HAP-1 (cell line): ENCODE results near the gene ADIRF.
"Not testable (repeated sequence)": the region's sequence is repeated elsewhere in the genome, so short reads cannot be mapped to it uniquely, and the experiment has no call there.

Source experiments
- DNase-seq, 2 experiments: peaks; one replicate each; pipeline ENCODE4 v3.0.0-alpha.2; 2016 to 2020; ENCODE audit warnings: low spot score in 2 of 2
- H3K27me3 ChIP-seq: fragments of 250-450 bp; sonication (Bioruptor Pico); 2 replicates; pipeline ENCODE4 v1.5.1; 2020; ENCODE audit warnings: low read depth, mild to moderate bottlenecking, moderate library complexity
- H3K36me3 ChIP-seq: fragments of 250-450 bp; sonication (Bioruptor Pico); replicated peaks from 2 replicates; pipeline ENCODE4 v1.5.1; 2020; ENCODE audit warnings: mild to moderate bottlenecking
- H3K4me1 ChIP-seq: fragments of 250-450 bp; sonication (Bioruptor Pico); 2 replicates; pipeline ENCODE4 v1.5.1; 2020; ENCODE audit warnings: mild to moderate bottlenecking
- H3K4me3 ChIP-seq: fragments of 250-450 bp; sonication (Bioruptor Pico); 2 replicates; pipeline ENCODE4 v1.5.1; 2020; ENCODE audit warnings: mild to moderate bottlenecking, moderate library complexity
- H3K9me3 ChIP-seq: fragments of 250-450 bp; sonication (Bioruptor Pico); 2 replicates; pipeline ENCODE4 v1.5.1; 2020; ENCODE audit warnings: mild to moderate bottlenecking, moderate library complexity
- in situ Hi-C: fragments of 300-500 bp; cut with MboI; formaldehyde crosslinking; loops from 3 replicates; pipeline ENCODE4 v1.14.3; 2020; ENCODE audit warnings: low sequenced_read_pairs, inconsistent platforms, mixed read lengths

Gene ADIRF

GRCh38 chr10:86942441-86943315 lies 25.6 kb upstream of the ADIRF start:
- Histone ChIP-seq H3K9me3 (no peaks in the 10 kb centered on the region), H3K36me3 (no peaks in the 10 kb centered on the region), H3K4me1 (no peaks in the 10 kb centered on the region), H3K27me3 (no peaks in the 10 kb centered on the region), H3K4me3 (no peak overlapping the region)
- in situ Hi-C loops: no loop called here
- no peak for DNase-seq

GRCh38 chr10:86943316-86944030 lies 24.8 kb upstream of the ADIRF start:
- H3K4me3 ChIP-seq: no peak overlapping the region
- no peaks in the 10 kb centered on the region for H3K36me3 ChIP-seq
- peak in 1 of 2 experiments; percentile 5 for DNase-seq
- in situ Hi-C loops: no loop called here
- no peaks in the 10 kb centered on the region for H3K9me3 ChIP-seq
- no peaks in the 10 kb centered on the region for H3K27me3 ChIP-seq
- H3K4me1 ChIP-seq: no peaks in the 10 kb centered on the region

- in situ Hi-C loops: no loop called here
- H3K9me3 ChIP-seq: no peaks in the 10 kb centered on the region
- no peak for DNase-seq
These were observed 24.3 kb upstream of the ADIRF start for GRCh38 chr10:86944031-86944419.

GRCh38 chr10:86944471-86944870 lies 23.8 kb upstream of the ADIRF start:
- DNase-seq: peak in 1 of 2 experiments; percentile 6
- Histone ChIP-seq H3K4me1 (no peaks in the 10 kb centered on the region), H3K27me3 (no peaks in the 10 kb centered on the region), H3K4me3 (no peak overlapping the region), H3K36me3 (no peaks in the 10 kb centered on the region), H3K9me3 (no peaks in the 10 kb centered on the region)
- in situ Hi-C loops: no loop called here

More at GRCh38 chr10:86944031-86944419, 24.3 kb upstream of the ADIRF start:
- Histone ChIP-seq H3K4me1 (no peaks in the 10 kb centered on the region), H3K4me3 (no peak overlapping the region), H3K36me3 (no peaks in the 10 kb centered on the region), H3K27me3 (no peaks in the 10 kb centered on the region)

GRCh38 chr10:86944907-86945306 lies 23.4 kb upstream of the ADIRF start:
- H3K36me3 ChIP-seq: no peaks in the 10 kb centered on the region
- H3K9me3 ChIP-seq: no peaks in the 10 kb centered on the region
- DNase-seq: no peak
- no peak overlapping the region for H3K4me3 ChIP-seq
- no peaks in the 10 kb centered on the region for H3K27me3 ChIP-seq
- no peaks in the 10 kb centered on the region for H3K4me1 ChIP-seq
- in situ Hi-C loops: no loop called here

- in situ Hi-C loops: no loop called here
- DNase-seq: peak in 1 of 2 experiments; percentile 46
- Histone ChIP-seq H3K9me3 (no peaks in the 10 kb centered on the region), H3K27me3 (no peaks in the 10 kb centered on the region), H3K36me3 (no peaks in the 10 kb centered on the region), H3K4me3 (no peak overlapping the region), H3K4me1 (no peaks in the 10 kb centered on the region)
These were observed 22.7 kb upstream of the ADIRF start for GRCh38 chr10:86945361-86946212.

- H3K36me3 ChIP-seq: no peaks in the 10 kb centered on the region
- H3K4me3 ChIP-seq: no peak overlapping the region
- H3K4me1 ChIP-seq: no peaks in the 10 kb centered on the region
- no peaks in the 10 kb centered on the region for H3K27me3 ChIP-seq
- no peaks in the 10 kb centered on the region for H3K9me3 ChIP-seq
- DNase-seq: peak in 1 of 2 experiments; percentile 8
- in situ Hi-C loops: no loop called here
These were observed 21.8 kb upstream of the ADIRF start for GRCh38 chr10:86946213-86947155.

GRCh38 chr10:86947806-86948205 lies 20.5 kb upstream of the ADIRF start:
- H3K4me3 ChIP-seq, DNase-seq, H3K4me1 ChIP-seq, H3K36me3 ChIP-seq, H3K9me3 ChIP-seq, in situ Hi-C loops, H3K27me3 ChIP-seq: not testable (repeated sequence)

- no peaks in the 10 kb centered on the region for H3K36me3 ChIP-seq
- H3K4me1 ChIP-seq: peaks cover 13% of the 10 kb centered on the region
- H3K4me3 ChIP-seq: no peak overlapping the region
- in situ Hi-C loops: no loop called here
- no peaks in the 10 kb centered on the region for H3K27me3 ChIP-seq
- peaks cover 5% of the 10 kb centered on the region; the same call in 1 of the 2 replicates for H3K9me3 ChIP-seq
- no peak for DNase-seq
These were observed 17.9 kb upstream of the ADIRF start for GRCh38 chr10:86950349-86950748.

- Histone ChIP-seq H3K36me3 (no peaks in the 10 kb centered on the region), H3K27me3 (no peaks in the 10 kb centered on the region), H3K4me3 (no peak overlapping the region), H3K4me1 (peaks cover 13% of the 10 kb centered on the region), H3K9me3 (peaks cover 5% of the 10 kb centered on the region; the same call in 1 of the 2 replicates)
- in situ Hi-C loops: no loop called here
- no peak for DNase-seq
These were observed 17.0 kb upstream of the ADIRF start for GRCh38 chr10:86951184-86951761.

GRCh38 chr10:86952106-86952505 lies 16.2 kb upstream of the ADIRF start:
- no peaks in the 10 kb centered on the region for H3K27me3 ChIP-seq
- in situ Hi-C loops: no loop called here
- peaks cover 5% of the 10 kb centered on the region; the same call in 1 of the 2 replicates for H3K9me3 ChIP-seq
- no peak overlapping the region for H3K4me3 ChIP-seq
- no peak for DNase-seq
- peaks cover 13% of the 10 kb centered on the region for H3K4me1 ChIP-seq
- H3K36me3 ChIP-seq: no peaks in the 10 kb centered on the region

- H3K9me3 ChIP-seq, H3K4me3 ChIP-seq, H3K36me3 ChIP-seq, in situ Hi-C loops, DNase-seq, H3K27me3 ChIP-seq: not testable (repeated sequence)
- H3K4me1 ChIP-seq: peaks cover 13% of the 10 kb centered on the region
These were observed 15.6 kb upstream of the ADIRF start for GRCh38 chr10:86952697-86953096.
